ENCODE data around the gene FAM151A. TPM values are rescaled to one million over a fixed set of nuclear protein-coding genes. Genes with fewer than 3 reads are reported as not detected.

FAM151A gene
- total RNA-seq, 4 donors from 2014 or later, result not detected

DNA sequence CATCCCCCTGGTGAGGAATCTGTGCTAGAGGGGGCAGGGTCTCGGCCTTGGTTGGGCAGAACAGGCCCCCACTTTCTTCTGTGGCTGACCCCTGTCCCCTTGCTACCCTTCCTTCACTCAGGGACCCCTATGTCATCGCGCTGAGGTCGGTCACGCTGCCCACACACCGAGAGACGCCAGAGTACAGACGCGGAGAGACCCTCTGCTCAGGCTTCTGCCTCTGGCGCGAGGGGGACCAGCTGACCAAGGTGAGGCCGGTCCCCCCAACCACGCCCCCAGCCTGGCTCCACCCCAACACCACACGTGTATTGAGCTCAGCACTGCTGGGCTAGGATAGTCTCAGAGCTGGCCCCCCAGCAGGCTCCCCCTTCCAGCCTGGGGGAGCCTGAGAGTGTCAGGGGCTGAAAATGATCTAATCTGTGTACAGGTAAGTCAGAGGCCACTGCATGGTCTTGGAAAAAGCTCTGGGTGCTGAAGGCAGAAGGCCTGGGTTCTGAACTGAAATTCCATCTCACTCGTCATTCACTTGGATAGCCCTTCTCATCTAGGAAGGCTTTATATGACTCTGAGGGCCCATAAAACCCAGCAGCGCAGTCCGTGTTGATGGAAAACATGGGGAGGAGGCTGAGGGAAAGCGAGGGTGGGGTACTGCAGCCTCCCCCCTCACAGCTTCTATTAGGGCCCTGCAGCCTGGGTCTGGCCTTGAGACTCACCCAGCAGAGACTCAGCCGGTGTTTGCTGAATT is 15.3 kb downstream of the FAM151A start:
- no peaks in the 10 kb centered on the region for H3K4me1 ChIP-seq
- H3K27ac ChIP-seq (replicated peaks in 1 of 4), result no peak overlapping the region
- H3K36me3 ChIP-seq, result peaks cover 0 to 78% (median 67%) of the 10 kb centered on the region in 4 donors
- no peak overlapping the region for H3K4me3 ChIP-seq
- no peak for DNase-seq (ENCODE audit: extremely low spot score)
- intact Hi-C loops (cut with DNase I), result no loop called here
- H3K9me3 ChIP-seq, result no peaks in the 10 kb centered on the region
- WGBS, result 89% methylated on average over 5 of the region's 19 CpGs
- no peaks in the 10 kb centered on the region for H3K27me3 ChIP-seq
- TF ChIP-seq POLR2AphosphoS5 (IDR thresholded peaks at IDR 0.05) (no peak), EP300 (IDR thresholded peaks at IDR 0.05) (no peak), POLR2A (IDR thresholded peaks at IDR 0.05; ENCODE audit: low read depth) (no peak), CTCF (IDR thresholded peaks at IDR 0.05) (no peak)

GRCh38 chr1:54606990-54607325 is 16.4 kb downstream of the FAM151A start:
- no peak overlapping the region for H3K4me3 ChIP-seq
- DNase-seq (ENCODE audit: extremely low spot score), result no peak
- no peak overlapping the region for H3K27ac ChIP-seq (replicated peaks in 1 of 4)
- peaks cover 0 to 88% (median 74%) of the 10 kb centered on the region in 4 donors for H3K36me3 ChIP-seq
- no peak for TF ChIP-seq EP300 (IDR thresholded peaks at IDR 0.05)
- TF ChIP-seq CTCF (IDR thresholded peaks at IDR 0.05), result no peak
- H3K9me3 ChIP-seq, result no peaks in the 10 kb centered on the region
- WGBS, result 100% methylated on average over 1 of the region's 13 CpGs
- no peaks in the 10 kb centered on the region for H3K4me1 ChIP-seq
- intact Hi-C loops (cut with DNase I), result no loop called here
- H3K27me3 ChIP-seq, result no peaks in the 10 kb centered on the region

DNA sequence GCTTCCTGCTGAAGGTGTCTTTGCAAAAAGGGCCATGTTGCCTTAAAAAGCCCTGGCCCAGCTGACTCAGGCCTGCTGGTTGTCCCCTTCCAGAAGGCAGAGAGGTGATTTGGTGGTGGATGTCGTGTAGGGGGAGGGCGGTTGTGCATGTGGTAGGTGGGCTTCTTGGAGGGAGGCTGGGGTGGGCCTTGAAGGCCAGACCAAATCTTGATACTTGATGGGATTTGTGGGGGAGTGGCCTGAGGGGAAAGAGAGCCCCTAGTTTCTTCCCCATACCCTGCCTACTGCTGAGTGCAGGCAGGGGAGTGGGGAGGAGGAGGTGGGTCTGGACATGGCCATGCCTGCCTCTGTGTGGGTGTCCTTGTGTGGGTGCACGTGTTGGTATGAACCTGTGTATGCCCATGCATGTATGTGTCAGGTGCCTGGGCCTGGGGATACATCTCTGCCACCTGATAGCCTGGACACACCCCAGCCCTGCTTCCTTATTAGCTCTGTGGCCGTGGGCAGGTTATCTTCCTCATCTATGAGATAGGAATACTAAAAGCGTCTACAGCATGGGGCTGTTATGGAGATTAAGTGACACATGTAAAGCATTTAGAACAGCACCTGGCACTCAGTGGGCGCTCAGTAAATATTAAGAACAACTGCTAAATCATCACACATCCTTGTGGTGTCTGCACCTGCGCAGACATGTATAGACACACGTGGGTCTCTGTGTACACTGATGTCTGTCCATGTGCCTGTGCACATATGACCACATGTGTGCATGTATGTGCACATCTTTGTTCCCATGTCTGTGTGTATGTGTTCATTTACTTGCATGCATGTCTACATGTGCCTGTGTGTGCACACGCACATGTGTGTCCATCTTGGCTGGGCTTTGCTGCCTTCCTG is 17.0 kb downstream of the FAM151A start:
- TF ChIP-seq CTCF (IDR thresholded peaks at IDR 0.05) (no peak), POLR2AphosphoS5 (IDR thresholded peaks at IDR 0.05) (no peak), EP300 (IDR thresholded peaks at IDR 0.05) (no peak), POLR2A (IDR thresholded peaks at IDR 0.05; ENCODE audit: low read depth) (no peak)
- 92% methylated on average over 9 of the region's 9 CpGs for WGBS
- H3K36me3 ChIP-seq, result peaks cover 0 to 95% (median 79%) of the 10 kb centered on the region in 4 donors
- H3K27me3 ChIP-seq, result no peaks in the 10 kb centered on the region
- H3K4me3 ChIP-seq, result no peak overlapping the region
- H3K27ac ChIP-seq (replicated peaks in 1 of 4), result no peak overlapping the region
- intact Hi-C loops (cut with DNase I), result no loop called here
- DNase-seq (ENCODE audit: extremely low spot score), result no peak
- no peaks in the 10 kb centered on the region for H3K4me1 ChIP-seq
- no peaks in the 10 kb centered on the region for H3K9me3 ChIP-seq

DNA sequence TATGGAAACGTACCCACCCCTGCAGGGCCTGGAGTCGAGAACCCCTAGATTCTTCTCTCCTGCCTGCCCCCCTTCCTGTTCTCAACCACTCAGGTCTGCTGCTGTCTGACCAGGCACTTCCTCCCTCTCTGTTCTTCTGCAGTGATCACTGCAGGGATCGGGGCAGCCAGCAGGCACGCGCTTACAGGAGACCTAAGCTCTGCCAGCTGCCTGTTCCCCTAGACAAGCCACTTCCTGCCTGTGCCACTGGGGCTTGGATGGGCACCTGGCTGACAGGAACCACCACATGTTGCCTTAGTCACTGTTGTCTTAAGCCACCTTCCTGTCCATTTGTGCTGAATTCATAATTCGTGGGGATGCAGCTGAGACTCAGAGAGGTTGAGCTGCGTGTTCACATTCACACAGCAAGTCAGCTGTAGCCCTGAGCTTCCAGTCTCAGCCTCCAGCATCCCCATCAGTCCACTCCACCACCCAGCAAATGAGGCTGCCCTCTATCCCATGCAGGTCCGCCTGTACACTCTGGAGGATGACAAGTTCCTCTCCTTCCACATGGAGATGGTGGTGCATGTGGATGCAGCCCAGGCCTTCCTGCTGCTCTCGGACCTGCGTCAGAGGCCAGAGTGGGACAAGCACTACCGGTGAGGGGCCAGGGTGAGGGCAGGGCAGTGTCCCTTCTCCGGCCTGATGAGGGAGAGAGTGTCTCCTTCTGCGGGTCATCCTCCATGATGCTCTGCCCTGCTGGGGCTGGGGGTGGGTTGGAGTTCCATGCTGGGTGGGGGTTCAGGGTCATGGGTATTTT is 18.6 kb downstream of the FAM151A start:
- H3K27me3 ChIP-seq, result no peaks in the 10 kb centered on the region
- no peaks in the 10 kb centered on the region for H3K9me3 ChIP-seq
- DNase-seq (ENCODE audit: extremely low spot score), result no peak
- intact Hi-C loops (cut with DNase I), result no loop called here
- H3K36me3 ChIP-seq, result peaks cover 10 to 98% (median 78%) of the 10 kb centered on the region in 4 donors
- 75% methylated on average over 9 of the region's 13 CpGs for WGBS
- no peak overlapping the region for H3K4me3 ChIP-seq
- no peaks in the 10 kb centered on the region for H3K4me1 ChIP-seq
- TF ChIP-seq CTCF (IDR thresholded peaks at IDR 0.05), result no peak
- no peak for TF ChIP-seq POLR2AphosphoS5 (IDR thresholded peaks at IDR 0.05)
- no peak for TF ChIP-seq EP300 (IDR thresholded peaks at IDR 0.05)
- TF ChIP-seq POLR2A (IDR thresholded peaks at IDR 0.05; ENCODE audit: low read depth), result no peak
- H3K27ac ChIP-seq (replicated peaks in 1 of 4), result no peak overlapping the region
